ENCODE data around the gene HOXA9.

HOXA9 gene

DNA sequence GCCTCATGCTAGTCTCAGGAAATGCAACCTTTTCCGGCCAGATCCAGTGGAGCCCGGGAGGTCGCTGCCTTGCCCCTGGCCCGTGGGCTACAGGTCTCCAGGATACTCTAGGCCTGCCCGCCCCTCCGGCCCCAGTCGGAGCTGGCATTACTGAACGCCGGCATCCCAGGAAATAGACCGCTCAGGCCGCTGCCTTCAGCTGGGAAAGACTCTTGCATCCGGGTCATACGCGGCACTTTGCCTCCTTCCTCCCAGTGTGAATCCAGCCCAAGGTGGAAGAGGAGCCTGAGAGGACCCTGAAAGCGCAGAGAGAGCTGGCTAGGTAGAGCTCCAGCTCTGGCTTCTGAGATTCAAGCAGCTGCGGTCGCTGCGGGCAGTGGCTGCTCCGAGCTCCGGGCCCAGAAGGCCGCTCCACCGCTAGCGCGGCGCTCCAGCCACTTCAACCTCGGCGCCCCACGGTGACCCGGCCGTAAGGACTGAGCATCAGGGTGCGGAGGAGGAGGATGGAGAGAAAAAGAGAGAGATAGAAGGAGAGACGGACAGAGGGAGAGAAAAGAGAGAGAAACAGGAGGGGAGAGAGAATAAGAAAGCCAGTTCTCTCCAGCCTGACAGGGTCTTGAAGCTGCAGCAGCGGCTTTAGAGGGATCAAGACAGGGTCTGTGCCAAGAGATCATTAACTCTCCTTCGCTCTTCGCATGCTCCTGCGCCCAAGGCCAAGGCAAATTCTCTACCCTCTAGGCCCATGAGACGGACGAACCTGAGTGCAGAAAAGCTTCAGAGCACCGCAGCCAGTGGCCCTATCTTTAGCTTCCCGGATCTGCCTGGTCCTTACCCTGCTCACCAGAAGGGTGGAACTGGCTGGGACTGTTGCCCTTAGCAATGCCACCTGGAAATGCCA lies 10.5 kb upstream of the HOXA9 start:
- DNase-seq, result no peak

DNA sequence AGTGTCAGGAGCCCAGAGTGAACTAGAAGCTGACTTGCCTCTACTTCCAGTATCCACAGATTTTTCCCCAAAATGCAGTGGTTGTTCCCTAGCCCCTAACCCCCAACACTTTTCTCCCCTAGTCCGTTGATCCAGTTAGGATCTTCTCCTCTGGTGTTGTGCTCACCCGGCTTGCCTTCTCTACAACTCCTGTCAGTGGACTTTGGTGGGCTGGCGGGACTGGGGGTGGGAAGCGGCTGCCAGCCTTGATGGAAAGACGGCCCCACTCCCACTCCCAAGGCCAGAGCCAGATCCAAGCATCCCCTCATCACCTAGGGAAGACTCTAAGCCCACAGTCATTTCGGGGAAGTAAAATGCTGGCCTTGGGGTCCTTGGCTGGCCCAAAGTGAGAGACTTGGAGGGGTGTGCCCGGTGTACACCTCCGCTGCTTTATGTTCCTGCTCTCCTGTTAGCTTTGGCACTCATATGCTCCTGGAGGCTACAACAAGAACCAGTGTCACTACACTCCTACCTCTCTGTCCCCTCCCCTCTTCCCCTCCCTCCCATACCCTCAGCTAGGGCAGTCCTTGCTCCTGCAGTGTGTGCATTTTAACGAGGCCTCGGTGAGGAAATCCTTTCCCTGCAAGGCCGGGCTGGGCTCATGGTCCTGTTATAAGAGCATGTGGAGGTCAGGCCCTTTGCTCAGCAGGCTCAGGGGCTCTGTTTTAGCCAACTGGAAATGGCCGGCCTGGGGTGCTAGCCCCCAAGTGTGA lies 9.7 kb upstream of the HOXA9 start:
- DNase-seq, result no peak

DNA sequence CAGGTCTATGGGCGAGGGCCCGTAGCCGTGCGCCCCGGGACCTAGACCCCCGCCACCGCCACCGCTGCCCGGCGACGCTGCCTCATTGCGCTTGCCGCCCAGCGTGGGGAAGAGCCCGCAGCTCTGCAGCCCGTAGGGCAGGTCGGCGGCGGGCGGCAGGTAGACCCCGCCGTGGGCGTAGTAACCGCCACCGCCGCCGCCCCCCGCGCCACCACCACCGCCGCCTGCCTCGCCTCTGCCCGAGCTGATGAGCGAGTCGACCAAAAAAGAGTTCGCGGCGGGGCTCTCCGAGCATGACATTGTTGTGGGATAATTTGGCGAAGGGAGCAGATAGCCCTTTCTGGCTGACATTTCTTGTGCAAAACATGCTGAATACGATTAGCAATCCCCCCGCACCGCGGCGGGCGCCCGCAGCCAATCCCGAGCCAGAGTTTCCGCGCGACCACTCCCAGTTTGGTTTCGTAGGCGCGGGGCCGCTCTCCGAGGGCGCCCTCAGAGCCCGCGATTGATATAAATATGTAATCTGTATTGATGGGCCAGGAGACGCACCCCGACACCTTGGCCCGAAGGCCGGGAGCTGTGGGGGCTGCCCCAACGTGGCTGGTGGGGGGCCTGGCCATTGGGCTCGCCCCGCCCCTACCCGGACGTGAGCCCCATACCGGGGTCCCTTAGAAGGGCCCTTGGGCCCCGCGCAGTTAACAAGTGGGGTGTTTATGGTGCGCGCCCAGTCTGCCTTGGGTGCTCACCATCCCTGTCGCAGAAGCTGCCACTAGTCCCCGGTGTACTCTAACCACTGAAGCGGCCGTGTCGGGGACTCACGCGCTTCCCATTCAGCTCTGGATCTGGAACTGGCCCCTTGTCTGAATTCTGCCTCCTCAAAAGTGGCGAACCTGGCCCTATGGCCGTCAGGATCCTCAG lies 8.9 kb upstream of the HOXA9 start, which contains the start of gene HOXA10:
Gene HOXA10 (minus strand): TSS at position 365 of the 918 bp plus-strand sequence. CDS start 14 bp downstream, at position 351.
- peak in 1 of 2 experiments; percentile 71 for DNase-seq

DNA sequence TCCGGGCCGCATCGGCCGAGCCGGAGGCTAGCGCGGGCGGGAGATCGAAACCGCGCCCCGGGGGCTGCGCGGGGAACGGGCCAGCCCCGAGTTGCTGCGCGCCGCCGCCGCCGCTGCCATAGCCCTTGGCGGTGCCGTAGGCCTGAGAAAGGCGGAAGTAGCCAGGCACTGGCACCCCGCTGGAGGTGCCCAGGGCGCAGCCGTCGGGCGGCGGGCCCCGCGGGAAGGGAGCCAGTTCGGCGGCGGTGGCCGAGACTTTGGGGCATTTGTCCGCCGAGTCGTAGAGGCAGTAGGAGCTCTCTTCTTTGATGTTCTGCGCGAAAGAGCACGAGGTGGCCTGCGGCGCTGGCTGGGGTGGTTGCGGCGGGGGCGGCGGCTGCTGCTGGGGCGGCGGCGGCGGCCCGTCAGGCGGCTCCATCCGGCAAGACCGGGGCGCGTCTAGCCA lies 8.2 kb upstream of the HOXA9 start:
- DNase-seq, result peak in 1 of 2 experiments; percentile 72

DNA sequence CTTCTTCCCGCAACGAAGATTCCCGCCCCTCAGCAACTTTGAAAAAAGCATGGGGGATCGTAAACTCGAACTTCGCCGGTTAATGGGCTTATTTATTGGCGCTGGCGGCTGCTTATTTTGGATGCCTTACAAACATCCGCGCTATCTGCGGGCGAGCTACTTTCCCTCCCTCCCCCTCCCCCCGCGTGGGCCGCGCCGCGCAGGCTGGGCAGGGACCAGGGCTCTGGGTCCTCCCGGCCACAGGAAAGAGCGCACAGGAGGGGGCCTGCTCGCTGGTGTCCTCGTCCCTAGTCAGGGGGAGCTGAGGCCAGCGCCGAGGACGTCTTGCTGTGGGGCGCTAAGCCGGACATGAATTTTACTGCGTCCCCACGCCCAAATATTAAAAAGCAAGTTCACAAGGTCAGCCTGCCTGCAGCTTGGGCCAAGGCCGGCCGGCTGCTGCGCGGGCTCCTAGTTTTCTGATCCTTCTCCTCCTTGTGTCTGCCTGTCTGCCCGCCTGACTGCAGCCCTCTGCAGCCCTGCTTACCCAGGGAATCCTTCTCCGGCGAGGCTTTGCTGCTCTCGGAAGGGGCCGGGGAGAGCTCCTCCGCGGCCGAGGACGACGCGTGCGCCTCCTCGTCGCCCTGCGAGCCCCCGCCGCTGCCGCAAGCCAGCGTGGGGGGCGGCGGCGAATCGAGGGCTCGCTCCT lies 7.6 kb upstream of the HOXA9 start:
- peak; percentile 45 to 72 for DNase-seq

DNA sequence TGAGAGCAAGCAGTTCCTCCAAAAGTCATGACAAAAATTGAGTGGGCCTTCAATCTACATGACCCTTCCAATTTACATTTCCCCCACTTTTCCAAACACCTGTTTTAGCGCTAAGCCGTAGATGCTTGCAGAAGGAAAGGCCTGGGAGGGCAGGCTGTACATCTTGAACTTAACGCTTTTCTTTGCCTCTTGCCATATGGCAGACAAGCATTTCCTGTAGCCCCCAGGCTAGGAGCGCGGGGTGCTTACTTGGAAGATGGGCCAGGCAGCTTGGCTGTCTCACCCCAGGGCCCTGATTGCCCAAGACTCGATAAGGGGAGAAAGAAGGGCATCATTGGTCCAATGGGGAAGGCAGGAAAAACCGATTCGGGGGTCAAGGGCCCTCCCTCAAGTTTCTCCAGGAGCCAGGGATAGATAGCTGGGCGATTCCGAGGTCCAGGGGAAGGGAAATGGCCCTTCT lies 7.0 kb upstream of the HOXA9 start:
- DNase-seq, result peak in 1 of 2 experiments; percentile 26

DNA sequence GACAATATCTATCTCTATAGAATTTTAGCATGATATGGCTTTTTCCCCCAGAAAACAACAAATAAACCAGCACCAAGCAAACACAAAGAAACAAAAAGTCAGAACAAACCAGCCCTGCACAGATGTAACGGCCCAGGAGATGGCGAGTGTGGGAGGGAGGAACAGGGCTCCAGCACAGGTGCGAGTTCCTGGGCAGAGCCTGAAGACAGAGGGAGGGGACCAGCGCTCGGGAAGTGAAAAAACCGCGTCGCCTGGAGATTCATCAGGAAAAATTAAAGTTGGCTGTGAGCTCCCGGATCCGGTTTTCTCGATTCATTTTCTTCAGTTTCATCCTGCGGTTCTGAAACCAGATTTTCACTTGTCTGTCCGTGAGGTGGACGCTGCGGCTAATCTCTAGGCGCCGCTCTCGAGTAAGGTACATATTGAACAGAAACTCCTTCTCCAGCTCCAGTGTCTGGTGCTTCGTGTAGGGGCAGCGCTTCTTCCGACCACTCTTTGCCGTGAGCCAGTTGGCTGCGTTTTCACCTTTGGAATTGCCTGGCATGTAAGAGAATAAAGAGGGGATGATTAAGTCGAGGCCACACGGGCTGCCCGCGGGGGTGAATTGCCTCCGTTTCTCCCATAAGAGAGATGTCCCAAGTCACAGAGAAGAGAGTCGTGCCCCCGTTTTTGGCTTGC lies 6.4 kb upstream of the HOXA9 start:
- DNase-seq, result peak in 1 of 2 experiments; percentile 28

DNA sequence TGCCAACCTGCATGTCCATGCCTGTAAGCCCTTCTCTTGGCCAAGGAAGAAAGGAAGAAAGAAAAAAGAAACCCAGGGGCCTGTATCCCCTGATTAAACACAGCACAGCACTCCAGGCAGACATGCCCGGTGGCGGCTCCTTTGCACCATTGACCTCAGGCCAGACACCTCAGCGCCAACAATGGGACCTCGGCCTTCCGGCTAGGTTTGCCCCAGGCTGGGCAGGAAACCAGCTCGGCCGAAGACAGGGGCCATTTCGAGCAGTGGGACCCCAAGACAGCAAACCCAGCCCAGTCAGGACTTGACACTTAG lies 5.9 kb upstream of the HOXA9 start:
- no peak for DNase-seq

DNA sequence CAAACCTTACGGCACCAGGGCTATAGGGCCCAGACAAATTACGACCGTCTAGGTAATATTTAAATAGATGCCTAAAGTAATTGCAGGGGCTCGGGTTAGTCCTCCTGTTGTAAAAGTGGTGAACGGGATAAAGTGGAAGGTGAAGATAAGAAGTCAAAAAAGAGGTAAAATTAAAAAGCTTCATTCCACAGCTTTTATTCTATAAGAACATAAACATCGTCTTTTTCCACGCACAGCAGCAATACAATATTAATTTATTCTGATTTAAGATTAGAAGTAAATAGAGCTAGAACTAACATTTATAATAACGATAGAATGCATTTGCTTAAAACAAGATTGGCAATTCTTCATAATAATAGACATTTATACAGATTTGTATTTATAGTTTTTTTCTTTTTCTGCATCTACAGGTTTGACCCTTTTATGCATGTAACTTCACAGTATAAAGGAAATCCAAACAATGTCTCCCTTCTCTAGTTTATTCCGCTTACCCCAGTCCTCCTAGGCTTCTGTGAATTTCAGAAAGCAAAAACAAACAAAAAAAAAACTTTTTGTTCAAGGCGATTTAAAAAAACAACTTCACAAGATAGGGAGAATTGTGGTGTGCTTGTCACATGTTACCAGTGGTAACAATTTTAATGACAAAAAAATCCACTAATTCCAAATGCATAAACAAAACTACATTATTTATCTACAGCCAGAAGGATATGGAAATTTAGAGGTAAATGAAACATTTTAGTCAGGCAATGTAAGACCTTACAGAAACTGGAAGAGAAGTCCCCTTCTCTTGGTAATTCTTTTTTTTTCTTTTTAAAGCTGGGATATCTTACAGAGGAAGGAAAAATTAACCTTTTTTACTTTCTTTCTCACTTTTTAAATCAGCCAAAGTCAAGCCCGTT lies 5.3 kb upstream of the HOXA9 start:
- no peak for DNase-seq

DNA sequence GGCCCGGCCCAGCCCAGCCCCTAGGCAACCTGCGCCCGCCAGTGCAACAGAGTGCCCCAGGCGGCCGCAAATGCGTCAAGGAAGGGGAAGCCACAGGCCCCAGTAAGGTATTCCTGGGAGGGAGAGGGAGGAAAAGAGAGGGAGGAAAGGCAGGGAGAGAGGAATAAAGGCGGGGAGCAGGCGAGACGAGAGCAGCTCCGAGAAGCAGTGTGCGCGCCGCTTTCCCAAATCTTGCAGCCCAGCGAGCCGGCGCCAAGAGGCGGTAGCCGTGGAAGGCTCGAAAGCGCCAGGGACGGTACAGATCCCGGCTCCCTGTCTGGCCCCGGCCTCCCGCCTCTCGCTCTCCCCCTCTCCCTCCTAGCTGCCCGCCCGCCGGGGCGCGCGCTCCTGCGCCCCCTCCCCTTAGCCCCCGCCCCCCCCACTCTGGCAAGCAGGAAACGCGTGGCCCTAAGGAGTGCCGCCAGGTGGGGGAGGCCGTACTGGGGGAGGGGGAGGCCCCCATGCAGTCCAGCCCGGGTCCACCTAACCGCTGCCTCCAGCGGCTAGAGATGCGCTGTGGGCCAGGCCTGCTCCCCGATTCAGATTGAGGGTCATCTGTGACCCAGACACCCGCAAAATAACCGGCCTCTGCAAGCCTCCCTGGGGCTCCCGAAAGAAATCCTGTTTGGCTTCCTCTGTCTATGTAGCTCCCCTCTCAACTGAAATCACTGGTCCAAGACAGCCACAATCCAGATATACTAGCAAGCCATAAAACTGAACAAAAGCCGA lies 4.5 kb upstream of the HOXA9 start:
- peak in 1 of 2 experiments; percentile 58 for DNase-seq

DNA sequence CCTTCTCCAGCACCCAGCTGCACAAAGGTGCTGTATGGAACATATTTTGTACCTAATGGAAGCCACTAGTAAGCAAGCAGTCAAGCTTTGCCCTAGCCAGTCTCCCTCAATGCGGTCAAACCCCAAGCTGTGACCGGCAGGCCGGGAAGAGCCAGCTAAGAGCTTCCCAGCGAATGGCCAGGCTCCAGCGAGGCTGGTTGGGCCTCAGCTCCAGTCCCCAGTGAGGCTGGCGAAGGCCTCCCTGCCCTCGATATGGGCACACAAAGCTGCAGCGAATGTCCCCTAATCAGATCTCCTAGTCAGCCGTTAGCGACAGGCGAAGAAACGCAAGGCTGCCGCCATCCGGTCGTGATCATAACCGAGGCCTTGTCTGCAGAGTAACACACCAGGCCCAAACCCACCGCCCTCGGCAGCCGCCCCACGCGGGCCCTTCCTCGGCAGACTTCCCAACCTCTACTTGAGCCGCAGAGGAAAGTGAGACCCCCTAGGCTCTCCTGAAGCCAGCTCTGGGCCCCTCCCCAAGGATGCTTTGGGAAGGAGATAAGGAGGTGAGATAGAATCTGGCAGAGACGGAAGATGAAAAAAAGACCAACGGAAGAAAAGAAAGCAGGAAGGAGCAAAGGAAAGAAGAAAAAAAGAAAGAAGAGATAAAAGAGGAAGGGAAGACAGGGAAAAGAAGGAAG lies 3.1 kb upstream of the HOXA9 start:
- DNase-seq, result peak in 1 of 2 experiments; percentile 65

DNA sequence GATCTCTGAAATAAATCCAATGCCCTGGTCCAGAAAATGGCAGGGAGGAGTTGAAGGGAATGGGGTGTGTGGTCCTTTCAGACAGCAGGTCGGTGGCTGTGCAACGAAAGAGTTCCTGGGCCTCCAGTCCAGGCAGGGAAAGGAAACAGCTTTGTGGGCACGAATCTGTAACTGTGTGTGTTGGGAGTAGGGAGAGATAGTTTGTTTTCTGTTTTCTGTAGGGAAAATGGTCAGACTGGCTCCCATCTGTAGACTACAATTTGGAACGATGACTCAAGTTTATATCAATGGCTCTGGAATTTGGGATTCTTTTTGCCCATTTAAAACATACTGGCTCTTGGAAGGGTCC lies 2.6 kb upstream of the HOXA9 start:
- peak in 1 of 2 experiments; percentile 45 for DNase-seq

DNA sequence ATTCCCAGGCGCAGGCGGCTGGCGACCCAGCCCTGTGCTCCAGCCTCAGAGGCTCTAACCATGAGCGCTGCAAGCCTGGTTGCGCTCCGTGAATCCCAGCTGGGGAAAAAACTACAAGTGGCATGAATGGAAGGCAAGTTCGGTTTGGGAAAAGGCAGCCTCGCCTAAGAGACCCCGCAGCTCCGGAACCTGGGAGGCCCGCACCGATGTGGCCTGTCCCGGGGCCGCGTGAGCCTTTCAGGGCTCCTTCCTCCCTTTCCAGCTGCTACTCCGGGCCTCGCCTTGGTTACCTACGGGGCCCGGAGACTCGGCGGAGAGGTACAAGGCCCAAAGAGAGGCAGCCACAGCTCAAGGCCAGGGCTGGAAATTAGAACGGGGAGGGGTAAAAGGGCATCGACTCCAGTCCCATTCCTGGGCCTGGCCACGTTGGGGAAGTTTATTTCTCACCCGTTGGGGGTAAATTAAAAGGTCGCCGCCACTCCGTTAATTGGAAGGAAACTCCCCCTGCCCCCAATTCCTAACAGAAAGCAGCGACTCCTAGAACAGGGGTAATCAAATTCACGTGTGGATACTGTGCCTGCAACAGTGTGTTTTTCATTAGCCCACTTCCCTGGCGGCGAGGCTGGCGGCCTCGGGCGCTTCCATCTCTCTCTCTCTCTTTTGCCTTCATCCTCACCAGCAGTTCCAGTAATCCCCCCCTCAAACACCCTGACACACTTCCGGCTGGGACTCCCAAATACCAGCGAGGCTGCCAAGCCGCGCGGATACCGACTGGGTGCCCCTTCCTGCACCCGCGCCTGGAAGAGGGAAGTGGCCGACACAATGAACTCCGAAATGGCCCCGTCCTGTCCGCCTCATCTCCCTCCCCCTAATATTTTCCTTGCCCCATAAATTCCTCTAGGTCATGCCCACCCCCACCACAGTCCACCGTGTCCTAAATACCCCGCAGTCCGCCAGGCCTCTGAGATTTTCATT lies 1.5 kb upstream of the HOXA9 start:
- DNase-seq, result no peak

DNA sequence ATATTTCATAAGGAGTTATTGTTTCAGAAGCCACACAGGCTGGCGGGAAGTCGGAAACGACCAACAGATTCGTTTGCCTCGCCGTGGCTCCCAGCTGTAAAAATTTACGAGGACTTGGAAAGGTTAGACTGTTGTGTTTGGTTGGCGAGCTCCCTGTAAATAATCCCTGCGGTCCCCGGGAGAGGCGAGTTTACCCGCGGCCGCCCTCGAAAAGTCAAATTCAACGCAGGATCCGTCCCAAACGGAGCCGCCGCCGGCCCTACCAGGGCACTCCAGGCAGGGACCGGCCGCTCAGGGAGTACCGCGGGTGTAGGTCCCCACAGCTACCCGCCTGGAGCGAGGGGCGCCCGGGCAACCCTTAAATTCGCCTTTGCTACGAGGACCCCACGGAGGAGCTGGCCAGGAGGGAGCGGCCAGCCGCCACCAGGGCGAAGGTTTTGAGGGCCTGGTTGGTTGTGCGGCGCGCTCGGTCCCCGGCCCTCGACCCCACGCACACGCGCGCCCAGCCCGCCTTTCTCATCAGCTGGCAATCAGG lies 726 bp upstream of the HOXA9 start:
- no peak for DNase-seq

DNA sequence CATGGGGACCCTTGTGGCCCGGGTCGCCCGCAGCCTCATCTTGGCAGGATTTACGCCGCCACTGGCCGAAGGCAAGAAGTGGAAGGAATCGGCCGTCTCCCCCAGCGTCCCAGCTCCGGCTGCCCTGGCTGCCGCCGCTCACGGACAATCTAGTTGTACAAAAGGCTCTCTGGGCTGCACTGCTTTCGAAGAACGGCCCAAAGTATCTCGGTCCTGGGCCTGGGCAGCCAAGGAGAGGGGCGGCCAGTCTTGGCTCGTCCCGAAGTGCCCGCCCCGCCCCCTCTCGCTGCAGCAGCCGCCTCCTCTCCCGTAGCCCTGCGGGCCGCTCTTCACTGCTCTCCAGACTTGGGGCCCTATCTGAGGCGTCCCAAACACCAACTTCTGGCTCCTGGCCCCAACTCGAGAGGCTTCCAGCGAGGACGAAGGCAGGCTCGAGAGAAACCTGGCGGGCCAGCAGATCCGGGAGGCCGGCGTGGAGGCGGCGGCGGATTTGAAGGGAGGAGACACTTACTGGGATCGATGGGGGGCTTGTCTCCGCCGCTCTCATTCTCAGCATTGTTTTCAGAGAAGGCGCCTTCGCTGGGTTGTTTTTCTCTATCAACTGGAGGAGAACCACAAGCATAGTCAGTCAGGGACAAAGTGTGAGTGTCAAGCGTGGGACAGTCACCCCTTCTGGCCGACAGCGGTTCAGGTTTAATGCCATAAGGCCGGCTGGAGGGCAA lies 809 bp downstream of the HOXA9 start:
- DNase-seq, result no peak

DNA sequence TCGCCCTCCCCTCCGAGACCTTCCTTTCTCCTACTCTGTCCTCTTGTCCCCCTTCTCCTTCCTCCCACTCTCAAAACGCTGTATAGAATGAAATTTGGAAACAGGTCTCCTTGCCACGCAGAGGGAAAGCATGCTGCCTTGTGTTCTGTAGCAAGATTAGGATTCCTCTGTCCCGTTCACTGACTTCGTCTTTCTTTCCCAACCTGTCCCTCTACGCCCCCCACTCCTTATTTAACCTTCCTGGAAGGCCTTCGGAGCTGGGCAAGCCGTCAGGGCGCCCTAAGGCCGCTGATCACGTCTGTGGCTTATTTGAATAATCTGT lies 1.3 kb downstream of the HOXA9 start:
- no peak for DNase-seq

Data from NCI-H446 (cell line).